ENCODE data around the gene EVI2A. TPM values are rescaled to one million over a fixed set of nuclear protein-coding genes. Genes with fewer than 3 reads are reported as not detected.

EVI2A gene
- polyA plus RNA-seq (2011; rRNA removed), result 0.46 and 1.2 TPM in 2 replicates
- 0.14 and 0.52 TPM in 2 replicates for polyA minus RNA-seq (2011; rRNA and poly(A)+ RNA removed)

- no peak for TF ChIP-seq CTCF (IDR thresholded peaks at IDR 0.05; ENCODE audit: low read depth, low read length)
- H3K27me3 ChIP-seq (ENCODE audit: control insufficient read depth, insufficient read depth, low read length), result no peaks in the 10 kb centered on the region
- ChIA-PET POLR2A (interaction anchor here (0.8 kb wide), 1 partner anchor 19 kb away, joined by 6 read pairs; no protein-coding TSS in a partner anchor), CTCF (no interaction called here)
- no peak within 1 kb of the TSS for H3K27ac ChIP-seq (ENCODE audit: low read depth, low read length)
- DNase-seq (ENCODE audit: low read depth, low spot score), result no peak
- H3K9me3 ChIP-seq (ENCODE audit: control insufficient read depth, insufficient read depth, low read length), result no peaks in the 10 kb centered on the region
- peak within 1 kb of the TSS; percentile 10; the same call in 1 of the 2 replicates for H3K4me3 ChIP-seq (ENCODE audit: low read depth, low read length)
Observed at GRCh38 chr17:31321481-31321880, at the start of gene EVI2A. EVI2A (minus strand) TSS chr17:31321622; CDS start chr17:31319013, 2,609 bp downstream.

- H3K27me3 ChIP-seq (ENCODE audit: control insufficient read depth, insufficient read depth, low read length), result no peaks in the 10 kb centered on the region
- no peaks in the 10 kb centered on the region for H3K9me3 ChIP-seq (ENCODE audit: control insufficient read depth, insufficient read depth, low read length)
- peak; percentile 18 for DNase-seq (ENCODE audit: low read depth, low spot score)
- no peak overlapping the region for H3K4me3 ChIP-seq (ENCODE audit: low read depth, low read length)
- ChIA-PET POLR2A (interaction anchor here (0.6 kb wide), 1 partner anchor 410 kb away, joined by 5 read pairs; no protein-coding TSS in a partner anchor), CTCF (interaction anchor here (0.9 to 1.5 kb wide), 4 partner anchors 14 to 473 kb away, joined by 3 to 4 read pairs (median 3); no protein-coding TSS in a partner anchor)
- TF ChIP-seq CTCF (IDR thresholded peaks at IDR 0.05; ENCODE audit: low read depth, low read length), result no peak
- no peak overlapping the region for H3K27ac ChIP-seq (ENCODE audit: low read depth, low read length)
Observed at GRCh38 chr17:31369266-31369665, 47.8 kb upstream of the EVI2A start.

- Histone ChIP-seq H3K27ac (ENCODE audit: low read depth, low read length) (no peak overlapping the region), H3K4me3 (ENCODE audit: low read depth, low read length) (no peak overlapping the region), H3K9me3 (ENCODE audit: control insufficient read depth, insufficient read depth, low read length) (no peaks in the 10 kb centered on the region), H3K27me3 (ENCODE audit: control insufficient read depth, insufficient read depth, low read length) (no peaks in the 10 kb centered on the region)
- ChIA-PET POLR2A (no interaction called here), CTCF (interaction anchor here (0.6 to 0.7 kb wide), 2 partner anchors 649 to 651 kb away, joined by 4 read pairs; no protein-coding TSS in a partner anchor)
- no peak for DNase-seq (ENCODE audit: low read depth, low spot score)
- TF ChIP-seq CTCF (IDR thresholded peaks at IDR 0.05; ENCODE audit: low read depth, low read length), result no peak
Observed at GRCh38 chr17:31366088-31366487, 44.7 kb upstream of the EVI2A start.

GRCh38 chr17:31364012-31364411, 42.6 kb upstream of the EVI2A start:
- Histone ChIP-seq H3K4me3 (ENCODE audit: low read depth, low read length) (no peak overlapping the region), H3K9me3 (ENCODE audit: control insufficient read depth, insufficient read depth, low read length) (no peaks in the 10 kb centered on the region), H3K27ac (ENCODE audit: low read depth, low read length) (no peak overlapping the region), H3K27me3 (ENCODE audit: control insufficient read depth, insufficient read depth, low read length) (no peaks in the 10 kb centered on the region)
- ChIA-PET POLR2A (no interaction called here), CTCF (interaction anchor here (0.7 to 1.1 kb wide), 2 partner anchors 15 to 163 kb away, joined by 3 to 4 read pairs; no protein-coding TSS in a partner anchor)
- no peak for DNase-seq (ENCODE audit: low read depth, low spot score)
- no peak for TF ChIP-seq CTCF (IDR thresholded peaks at IDR 0.05; ENCODE audit: low read depth, low read length)

GRCh38 chr17:31357839-31358394, 36.5 kb upstream of the EVI2A start:
- DNase-seq (ENCODE audit: low read depth, low spot score), result no peak
- no peak overlapping the region for H3K27ac ChIP-seq (ENCODE audit: low read depth, low read length)

More at GRCh38 chr17:31357839-31358394, 36.5 kb upstream of the EVI2A start:
- Histone ChIP-seq H3K27me3 (ENCODE audit: control insufficient read depth, insufficient read depth, low read length) (no peaks in the 10 kb centered on the region), H3K4me3 (ENCODE audit: low read depth, low read length) (no peak overlapping the region), H3K9me3 (ENCODE audit: control insufficient read depth, insufficient read depth, low read length) (no peaks in the 10 kb centered on the region)
- ChIA-PET CTCF (no interaction called here), POLR2A (no interaction called here)
- no peak for TF ChIP-seq CTCF (IDR thresholded peaks at IDR 0.05; ENCODE audit: low read depth, low read length)

Data from AG04450 (cell line).